ENCODE results near the gene HIC2. TPM values are rescaled to one million over a fixed set of nuclear protein-coding genes. Genes with fewer than 3 reads are reported as not detected.
"Not testable (repeated sequence)": the region's sequence is repeated elsewhere in the genome, so short reads cannot be mapped to it uniquely, and the experiment has no call there.

HIC2 gene
- 3.9 TPM for polyA plus RNA-seq (2013, experiment 1 of 2; ENCODE audit: insufficient read length)
- 2.8 TPM for polyA plus RNA-seq (2013, experiment 2 of 2; ENCODE audit: insufficient read length)

GRCh38 chr22:21417227-21417746 is at the start of gene HIC2:
Gene HIC2, plus strand, starts transcription at chr22:21417371. Its CDS starts 25,461 bp downstream, at chr22:21442832.
- not testable (repeated sequence) for DNase-seq

DNA sequence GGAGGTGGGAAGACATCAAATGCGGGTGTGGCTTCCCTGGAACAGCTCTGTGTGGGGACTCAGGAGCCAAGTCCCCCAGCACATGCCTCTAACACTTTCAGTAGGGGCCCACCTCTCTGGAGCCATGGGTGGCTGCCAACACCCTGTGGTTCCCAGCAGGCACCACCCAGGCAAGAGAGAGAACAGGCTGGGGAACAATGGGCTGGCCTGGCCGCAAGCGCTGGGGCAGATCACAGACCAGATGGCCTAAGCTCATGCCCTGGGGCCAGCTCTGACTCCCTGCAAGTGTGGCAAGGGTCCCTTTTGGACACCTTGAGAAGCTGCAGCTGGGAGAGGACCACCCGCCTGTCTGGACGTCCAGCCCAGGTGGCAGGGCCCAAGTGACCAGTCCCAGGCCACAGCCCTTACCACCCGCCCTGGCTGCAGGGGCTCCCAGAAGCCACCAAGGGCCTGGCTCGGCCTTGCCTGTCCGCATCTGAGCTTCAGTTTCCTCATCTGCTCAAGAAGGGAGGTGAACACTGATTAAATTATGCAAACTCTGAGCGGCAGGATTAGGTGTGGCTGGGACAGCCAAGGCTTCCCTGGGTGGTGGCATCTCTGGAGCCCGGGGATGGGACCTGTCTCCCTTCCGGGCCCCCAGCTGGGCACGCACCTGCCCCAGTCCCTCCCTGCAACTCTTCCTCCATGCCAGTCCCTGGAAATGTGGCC is 48.4 kb upstream of the HIC2 start:
- DNase-seq: not testable (repeated sequence)

- not testable (repeated sequence) for DNase-seq
Observed at GRCh38 chr22:21375880-21376279, 41.3 kb upstream of the HIC2 start.

- DNase-seq: not testable (repeated sequence)
Observed at GRCh38 chr22:21383701-21384467, 33.3 kb upstream of the HIC2 start, which contains the start of gene RIMBP3B. Gene RIMBP3B, plus strand, starts transcription at chr22:21383751. Its CDS starts 108 bp downstream, at chr22:21383859.

DNA sequence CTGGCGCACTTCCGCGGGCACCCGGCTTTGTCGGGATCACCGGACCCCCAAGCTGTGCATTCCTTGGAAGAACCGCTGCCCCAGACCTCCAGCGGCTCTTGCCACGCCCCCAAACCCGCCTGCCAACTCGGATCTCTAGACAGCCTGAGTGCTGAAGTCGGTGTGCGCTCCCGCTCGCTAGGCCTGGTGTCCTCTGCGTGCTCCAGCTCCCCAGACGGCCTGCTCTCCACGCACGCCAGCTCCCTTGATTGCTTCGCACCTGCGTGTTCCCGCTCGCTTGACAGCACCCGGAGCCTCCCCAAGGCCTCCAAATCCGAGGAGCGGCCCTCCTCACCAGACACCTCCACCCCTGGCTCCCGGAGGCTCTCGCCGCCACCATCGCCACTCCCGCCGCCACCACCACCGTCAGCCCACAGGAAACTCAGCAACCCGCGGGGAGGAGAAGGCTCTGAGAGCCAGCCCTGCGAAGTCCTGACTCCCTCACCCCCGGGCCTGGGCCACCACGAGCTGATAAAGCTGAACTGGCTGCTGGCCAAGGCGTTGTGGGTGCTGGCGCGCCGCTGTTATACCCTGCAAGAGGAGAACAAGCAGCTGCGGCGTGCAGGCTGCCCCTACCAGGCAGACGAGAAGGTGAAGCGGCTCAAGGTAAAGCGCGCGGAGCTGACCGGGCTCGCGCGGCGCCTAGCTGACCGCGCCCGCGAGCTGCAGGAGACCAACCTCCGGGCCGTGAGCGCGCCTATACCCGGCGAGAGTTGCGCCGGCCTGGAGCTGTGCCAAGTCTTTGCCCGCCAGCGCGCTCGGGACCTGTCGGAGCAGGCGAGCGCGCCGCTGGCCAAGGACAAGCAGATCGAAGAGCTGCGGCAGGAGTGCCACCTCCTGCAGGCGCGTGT is 32.5 kb upstream of the HIC2 start:
- not testable (repeated sequence) for DNase-seq

DNA sequence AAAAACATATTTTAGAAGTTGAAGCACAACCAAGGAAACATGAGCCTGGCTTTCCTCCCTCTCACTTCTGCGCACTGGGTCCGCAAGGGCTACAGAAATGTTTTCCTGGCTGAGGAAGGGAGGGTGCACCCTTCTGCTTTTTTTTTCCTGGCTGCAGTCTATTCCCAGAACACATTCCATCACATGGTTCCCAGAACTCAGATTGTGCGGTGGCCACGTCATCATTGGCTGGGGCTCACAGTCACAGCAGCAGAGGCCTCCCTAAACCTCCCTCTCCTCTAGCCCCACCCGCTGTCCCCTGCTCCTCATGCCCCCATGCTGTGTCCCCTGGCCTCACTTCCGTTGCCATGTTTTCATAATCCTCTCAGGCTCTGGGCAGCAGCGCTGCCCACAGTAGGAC is 27.7 kb upstream of the HIC2 start:
- not testable (repeated sequence) for DNase-seq

DNA sequence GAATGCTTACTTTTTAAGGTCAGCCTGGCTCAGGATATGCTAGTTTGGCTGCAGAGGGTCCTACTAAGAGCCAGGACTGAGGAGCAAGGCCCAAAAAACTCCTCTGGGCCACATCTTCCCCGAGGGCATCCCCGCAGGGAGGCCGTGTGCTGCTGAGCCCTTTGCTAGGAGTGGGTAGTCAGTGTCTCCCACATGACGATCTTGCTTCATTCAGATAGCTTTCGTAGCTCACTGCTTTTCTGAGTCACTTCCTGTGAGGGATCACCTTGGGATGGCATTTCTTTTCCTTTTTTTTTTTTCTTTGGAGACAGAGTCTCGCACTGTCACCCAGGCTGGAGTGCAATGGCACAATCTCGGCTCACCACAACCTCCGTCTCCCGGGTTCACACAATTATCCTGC is 27.2 kb upstream of the HIC2 start:
- not testable (repeated sequence) for DNase-seq

DNA sequence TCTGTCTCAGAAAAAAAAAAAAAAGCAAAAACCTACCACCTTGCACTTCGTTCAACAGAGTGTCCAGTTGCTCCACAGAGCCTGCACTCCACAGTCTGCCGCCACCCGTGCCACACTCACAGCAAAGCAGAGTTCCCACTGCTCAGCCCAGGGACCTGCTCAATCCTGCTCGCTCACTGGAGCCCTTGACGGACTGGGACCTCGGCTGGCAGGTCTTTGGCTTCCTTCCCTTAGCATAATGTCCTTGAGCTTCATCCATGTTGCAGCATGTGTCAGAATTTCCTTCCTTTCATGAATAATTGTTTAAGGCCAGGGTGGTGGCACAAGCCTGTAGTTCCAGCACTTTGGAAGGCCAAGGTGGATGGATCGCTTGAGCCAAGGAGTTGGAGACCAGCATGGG is 22.6 kb upstream of the HIC2 start:
- DNase-seq: not testable (repeated sequence)

GRCh38 chr22:21401197-21401969 is 15.8 kb upstream of the HIC2 start:
- DNase-seq: not testable (repeated sequence)

DNA sequence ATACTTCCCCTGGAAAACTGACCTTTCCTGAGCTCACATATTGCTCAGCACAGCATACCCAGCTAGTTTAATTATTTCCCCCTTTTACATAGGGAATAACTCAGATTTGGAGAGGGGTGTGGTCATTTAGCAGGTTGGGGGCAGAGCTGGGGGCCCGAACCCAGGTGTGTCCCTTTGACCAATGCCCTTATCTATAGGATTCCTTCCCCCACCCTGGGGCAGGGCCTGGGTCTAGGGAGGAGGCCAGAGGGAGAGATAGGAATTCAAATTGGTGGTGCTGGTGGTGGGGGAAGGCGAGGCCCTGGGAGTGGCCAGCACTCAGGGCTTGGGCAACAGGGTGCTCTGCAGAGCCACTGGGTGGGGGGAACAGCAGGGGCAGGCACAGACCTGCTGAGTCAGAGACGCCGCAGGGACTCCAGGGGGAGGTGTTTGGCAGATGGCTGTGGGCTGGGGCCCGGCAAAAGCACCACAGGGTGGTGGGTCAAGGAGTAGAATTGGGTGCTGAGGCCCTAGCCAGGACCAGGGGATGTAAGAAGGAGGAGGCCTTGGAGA is 14.3 kb upstream of the HIC2 start:
- not testable (repeated sequence) for DNase-seq

DNA sequence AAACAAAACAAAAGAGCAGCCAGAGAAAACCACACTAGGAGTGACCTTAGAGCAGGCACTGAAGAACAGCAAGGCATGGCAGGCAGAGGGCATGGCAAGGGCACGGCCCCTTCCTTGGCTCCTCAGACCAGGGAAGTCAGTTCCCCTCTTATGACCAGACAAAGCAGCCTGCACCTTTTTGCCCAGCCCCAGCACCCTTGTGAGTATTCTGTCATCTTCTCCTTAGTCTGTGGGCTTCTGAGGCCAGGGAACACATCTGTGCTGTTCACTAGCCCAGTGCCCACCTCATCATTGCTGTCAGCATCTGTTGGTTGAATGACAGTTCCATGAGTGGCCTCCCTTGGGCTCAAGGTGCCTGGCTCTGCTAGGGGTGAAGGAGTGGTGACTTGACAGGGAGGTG is 10.0 kb upstream of the HIC2 start:
- DNase-seq: not testable (repeated sequence)

DNA sequence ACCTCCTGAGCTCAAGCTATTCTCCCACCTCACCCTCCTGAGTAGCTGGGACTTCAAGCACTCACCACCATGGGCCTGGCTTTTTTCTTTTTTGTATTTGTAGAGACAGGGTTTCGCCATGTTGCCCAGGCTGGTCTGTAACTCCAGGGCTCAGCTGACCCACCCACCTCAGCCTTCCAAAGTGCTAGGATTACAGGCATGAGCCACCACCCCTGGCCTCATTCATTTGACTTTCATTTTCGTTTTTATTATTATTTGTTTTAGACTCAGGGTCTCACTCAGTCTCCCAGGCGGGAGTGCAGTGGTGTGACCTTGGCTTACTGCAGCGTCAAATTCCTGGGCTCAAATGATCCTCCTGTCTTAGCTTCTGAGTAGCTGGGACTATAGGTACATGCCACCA is 9.4 kb upstream of the HIC2 start:
- DNase-seq: not testable (repeated sequence)

DNA sequence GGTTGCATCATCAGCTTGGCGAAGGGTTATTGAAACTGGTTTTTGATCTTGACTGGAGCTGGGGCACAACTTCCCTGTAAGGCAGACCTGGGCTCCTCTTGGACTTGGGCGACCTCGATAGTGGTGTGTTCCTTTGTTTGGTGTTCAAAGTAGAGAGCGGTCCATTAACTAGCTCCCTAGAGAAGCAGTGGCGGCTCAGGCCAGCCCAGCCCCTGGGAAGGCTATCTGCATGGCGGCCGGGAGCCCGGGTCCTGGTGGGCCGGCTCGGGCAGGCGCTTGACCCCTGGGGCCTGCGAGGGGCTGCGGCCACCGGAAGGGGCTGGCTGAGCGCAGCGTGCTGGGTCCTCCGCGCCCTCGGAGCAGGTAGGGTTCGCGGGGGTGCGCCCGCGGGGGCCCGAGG is 796 bp upstream of the HIC2 start:
- not testable (repeated sequence) for DNase-seq

DNA sequence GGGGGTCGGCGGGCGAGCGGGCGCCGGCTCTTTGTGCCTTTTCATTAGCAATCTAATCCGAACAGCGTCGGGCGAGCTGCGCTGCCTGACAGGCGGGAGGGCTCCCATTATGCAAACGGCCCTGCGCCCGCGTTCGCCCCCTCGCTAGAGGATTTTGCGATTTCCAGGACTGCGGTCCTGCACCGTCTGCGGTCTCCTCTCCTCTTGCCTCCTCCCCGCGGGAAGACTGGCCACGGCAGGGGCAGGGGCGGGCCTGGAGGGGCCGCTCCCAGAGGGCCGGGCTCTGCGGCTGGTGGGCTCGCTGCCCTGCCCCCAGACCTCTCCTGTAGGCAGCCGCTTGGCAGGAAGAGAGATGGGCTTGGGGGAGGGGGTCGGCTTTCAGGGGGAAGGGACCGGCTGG is 682 bp downstream of the HIC2 start:
- DNase-seq: not testable (repeated sequence)

DNA sequence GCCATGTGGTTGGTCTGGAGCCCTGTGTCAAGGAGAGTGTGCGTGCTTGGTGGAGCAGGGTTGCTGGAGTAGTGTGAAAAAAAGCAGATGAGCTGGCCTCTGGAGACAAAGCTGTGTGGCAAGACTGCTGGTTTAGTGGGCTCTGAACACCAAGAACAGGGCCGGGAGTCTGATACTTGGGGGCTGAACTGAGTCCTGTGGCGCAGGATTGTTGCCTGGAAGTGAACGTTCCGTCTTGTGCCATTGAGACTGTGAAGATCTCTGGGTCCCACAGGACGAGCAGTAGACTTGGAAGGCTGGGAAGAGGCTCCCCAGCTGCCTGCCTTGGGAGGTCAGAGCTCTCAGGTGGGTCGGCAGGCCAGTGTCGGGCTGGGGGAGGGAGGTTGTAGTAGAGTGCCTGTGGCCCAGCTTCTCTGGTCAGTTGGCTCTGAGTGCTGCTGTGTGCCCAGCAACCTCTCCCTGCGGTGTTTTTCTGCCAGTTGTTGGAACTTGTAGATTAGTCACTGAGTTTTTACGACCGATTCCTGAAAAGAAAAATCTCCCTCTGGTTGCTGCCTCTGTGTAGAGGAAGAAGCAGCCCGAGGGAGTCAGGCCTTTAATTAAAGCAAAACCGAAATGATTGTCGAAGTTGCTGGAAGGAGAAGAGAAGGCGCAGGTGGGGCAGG is 1.9 kb downstream of the HIC2 start:
- DNase-seq: not testable (repeated sequence)

DNA sequence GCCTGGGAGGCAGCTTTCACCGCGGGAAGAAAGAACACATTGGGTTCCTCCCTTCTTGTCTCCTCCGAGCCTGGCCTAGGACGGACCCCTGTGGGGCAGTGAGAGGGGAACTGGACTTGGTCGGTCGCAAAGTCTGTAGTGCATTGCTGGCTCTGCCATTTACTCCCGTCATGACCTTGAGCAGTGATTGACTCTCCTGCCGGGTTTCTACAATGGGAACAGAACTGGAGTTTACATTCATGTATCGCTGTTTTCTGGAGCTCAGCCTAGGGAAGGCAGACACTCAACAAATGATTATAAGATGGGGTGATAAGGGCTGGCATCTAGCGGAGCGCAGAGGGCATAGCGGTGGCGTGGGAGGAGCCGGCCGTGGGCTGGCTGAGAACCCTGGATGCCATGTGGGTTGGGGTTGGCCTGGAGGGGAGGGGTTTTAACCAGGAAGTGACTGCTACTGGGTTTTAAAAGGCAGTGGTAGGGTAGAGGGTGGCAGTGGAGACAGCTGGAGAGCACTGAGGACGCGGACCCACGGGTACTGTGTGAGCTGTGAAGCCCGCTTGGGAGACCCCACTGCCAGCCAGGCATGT is 3.1 kb downstream of the HIC2 start:
- DNase-seq: not testable (repeated sequence)

GRCh38 chr22:21424084-21424709 is 7.0 kb downstream of the HIC2 start:
- not testable (repeated sequence) for DNase-seq

GRCh38 chr22:21434378-21435233 is 17.4 kb downstream of the HIC2 start:
- DNase-seq: not testable (repeated sequence)

Measured in fibroblast of skin of back (primary cell).